GM12801 (cell line): ENCODE results near the gene ASZ1.

Experiments
- TF ChIP-seq, protein P1 (sequence below): IDR thresholded peaks from one replicate; pipeline ENCODE4 v1.5.1; 2011; ENCODE audit warnings: control low read depth; ENCODE audit not compliant: insufficient read length; ENCODE audit errors: extremely low read depth

The ASZ1 gene

DNA sequence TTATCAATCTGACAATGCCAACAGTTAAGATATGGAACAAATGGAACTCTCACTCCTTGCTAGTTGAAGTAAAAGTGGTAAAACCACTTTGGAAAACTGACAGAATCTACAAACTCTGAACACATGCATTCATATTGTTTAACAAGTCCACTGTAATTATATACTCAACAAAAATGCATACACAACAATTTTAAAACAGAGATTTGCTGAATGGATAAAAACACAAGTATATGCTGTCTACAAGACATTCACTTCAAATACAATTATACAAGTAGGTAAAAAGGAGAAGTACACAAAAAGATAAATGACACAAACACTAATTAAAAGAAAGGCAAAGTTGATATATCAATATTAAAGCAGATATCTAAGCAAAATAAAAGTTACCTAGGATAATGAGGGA, 95.3 kb downstream of the ASZ1 start:
- TF ChIP-seq, protein P1, sequence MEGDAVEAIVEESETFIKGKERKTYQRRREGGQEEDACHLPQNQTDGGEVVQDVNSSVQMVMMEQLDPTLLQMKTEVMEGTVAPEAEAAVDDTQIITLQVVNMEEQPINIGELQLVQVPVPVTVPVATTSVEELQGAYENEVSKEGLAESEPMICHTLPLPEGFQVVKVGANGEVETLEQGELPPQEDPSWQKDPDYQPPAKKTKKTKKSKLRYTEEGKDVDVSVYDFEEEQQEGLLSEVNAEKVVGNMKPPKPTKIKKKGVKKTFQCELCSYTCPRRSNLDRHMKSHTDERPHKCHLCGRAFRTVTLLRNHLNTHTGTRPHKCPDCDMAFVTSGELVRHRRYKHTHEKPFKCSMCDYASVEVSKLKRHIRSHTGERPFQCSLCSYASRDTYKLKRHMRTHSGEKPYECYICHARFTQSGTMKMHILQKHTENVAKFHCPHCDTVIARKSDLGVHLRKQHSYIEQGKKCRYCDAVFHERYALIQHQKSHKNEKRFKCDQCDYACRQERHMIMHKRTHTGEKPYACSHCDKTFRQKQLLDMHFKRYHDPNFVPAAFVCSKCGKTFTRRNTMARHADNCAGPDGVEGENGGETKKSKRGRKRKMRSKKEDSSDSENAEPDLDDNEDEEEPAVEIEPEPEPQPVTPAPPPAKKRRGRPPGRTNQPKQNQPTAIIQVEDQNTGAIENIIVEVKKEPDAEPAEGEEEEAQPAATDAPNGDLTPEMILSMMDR = no peak

DNA sequence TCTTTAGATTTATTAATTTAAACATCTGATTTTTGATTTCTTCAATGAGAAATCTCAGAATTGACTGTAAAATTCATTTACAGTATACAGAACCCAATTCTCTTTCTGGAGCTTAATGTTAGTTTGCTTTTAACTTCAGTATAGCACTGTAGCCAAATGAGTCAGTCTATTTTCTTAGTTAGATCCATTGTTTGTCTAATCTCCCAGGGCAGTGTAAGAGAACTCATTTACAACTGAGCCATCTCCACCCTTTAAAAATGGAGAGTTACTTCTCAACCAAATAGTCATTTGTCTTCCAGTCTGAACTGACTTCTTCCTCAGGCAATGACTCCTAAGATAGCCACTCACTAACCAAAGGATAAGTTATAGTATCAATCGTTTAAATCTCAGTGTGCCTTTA, 101.5 kb downstream of the ASZ1 start:
- TF ChIP-seq, protein P1 = no peak

DNA sequence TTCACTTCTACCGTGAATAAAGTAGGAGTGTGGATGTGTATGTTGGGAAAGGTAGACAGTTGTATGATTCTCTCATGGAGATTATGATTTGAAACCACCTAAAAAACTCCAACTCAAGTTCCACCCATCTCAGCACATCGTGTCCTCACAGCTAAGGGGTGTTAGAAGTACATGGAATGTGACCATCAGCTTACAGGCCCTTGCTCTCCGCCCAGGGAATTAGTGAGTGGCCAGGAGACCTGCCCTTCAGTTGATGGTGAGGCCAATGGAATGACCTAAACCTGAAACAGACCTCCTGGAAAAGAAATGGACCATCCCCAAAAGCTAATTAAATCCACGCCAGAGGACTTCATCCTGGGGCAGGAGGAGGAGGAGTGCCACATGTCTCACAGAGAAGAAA, 102.3 kb downstream of the ASZ1 start:
- TF ChIP-seq, protein P1 = no peak

DNA sequence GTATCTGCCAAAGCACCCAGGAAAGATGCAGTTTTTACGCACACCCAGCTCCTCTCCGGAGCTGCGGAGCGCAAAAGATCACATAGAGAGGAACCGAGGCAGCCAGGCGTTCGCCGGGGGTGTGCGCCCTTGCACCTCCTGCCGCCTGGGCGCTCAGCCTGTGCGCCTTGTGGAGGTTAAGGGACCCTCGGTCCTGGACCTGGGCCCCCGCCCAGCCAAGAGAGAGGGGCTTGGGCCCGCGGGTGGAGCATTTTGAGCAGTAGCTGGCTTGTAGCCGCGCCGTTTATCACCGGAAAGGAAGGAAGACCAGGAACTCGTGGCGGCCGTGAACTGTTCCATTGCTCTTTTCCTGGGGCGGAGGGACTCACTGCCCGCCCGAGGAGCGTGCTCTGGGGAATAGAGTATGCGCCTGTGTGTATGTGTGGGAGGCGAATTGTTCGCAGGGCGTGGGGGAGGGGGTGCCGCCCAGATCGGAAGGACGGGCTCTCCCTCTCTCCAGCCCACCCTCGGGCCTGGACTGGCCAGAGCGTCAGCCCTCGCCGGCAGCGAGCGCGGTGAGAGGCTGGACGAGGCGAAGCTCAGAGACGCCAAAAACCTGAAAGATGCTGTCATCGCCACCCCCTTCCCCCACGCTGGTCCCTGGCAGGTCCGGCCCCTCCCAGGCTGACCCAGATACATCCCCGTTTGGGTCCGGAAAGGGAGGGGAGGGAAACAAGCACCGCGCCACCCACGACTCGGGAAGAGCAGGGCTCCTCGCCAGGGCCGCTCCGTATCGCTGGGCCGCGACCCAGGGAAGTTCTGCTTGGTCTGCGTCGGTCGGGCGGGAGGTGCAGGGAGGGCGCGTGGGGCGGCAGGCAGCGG, 103.2 kb downstream of the ASZ1 start:
- TF ChIP-seq, protein P1 = no peak

DNA sequence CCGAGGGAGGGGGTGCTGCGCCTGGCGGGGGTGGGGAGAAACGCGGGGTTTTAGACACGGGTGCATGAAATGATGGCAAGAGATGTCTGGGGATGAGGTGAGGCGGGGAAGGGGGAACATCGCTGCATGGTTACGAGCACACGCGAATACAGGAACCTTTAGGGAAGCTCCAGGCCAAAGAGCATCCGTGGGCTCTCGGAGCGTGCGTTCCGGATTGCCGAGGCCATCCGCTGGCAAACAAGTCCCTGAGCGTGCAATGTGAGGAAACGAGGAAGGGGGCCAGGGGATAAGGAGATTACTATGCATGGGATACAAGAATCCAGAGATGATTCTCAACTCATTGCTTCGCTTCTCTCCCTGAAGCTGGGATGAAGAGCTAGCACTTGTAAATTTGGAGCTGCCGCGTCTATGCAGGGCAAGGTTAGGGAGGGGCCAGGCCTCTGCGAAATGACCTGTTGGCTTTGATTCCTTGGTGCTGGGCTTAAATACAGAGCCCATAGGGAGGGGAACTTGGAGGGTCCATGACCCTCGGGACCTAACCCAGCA, 103.9 kb downstream of the ASZ1 start:
- TF ChIP-seq, protein P1 = no peak

DNA sequence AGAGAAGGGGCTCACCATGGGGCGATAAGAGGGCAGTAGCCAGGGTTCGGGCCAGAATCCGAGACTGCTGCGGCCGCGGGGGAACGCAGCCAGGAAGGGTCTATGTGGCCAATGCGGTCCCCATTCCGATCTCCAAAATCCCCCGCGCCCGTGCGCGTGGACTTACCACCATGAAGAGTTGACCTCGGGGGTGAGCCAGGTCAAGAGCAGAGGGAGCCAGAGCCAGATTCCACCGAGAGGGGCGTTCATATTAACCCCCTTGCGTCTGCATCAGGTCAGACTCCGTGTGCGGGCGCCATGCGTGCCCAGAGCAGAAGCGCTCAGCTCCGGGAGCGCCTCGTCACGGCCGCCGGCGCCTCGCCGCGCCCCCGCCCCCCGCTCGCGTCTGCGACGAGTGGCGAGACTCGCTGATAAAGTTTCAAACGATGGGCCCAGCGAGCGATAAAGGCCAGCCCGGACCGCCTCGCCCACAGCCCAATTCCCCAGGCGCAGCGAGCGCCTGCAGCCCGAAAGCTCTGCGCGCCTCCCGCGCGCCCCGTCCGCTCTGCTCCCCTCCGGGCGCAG, 104.5 kb downstream of the ASZ1 start, which contains the start of gene WNT2:
TSS of gene WNT2 (minus strand) at position 318 of the 564 bp plus-strand sequence. CDS start at position 249, 69 bp downstream.
- TF ChIP-seq, protein P1 = no peak

DNA sequence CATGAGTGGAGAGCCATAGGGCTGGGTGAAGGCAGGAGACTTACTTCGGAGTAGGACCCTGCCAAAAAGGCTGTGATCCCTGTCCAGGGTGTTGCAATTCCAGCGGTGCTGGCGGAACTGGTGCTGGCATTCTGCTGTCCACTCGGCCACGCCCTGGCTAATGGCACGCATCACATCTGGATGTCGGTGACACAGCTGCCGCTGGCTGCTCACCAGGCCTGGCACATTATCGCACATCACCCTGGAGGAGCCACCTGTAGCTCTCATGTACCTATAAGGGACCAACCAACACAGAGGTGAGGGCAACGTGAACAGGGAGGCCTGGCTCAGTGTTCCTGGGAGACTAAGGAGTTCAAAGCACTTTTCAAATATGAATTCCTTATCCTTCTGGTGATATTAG, 106.8 kb downstream of the ASZ1 start:
- TF ChIP-seq, protein P1 = no peak
